ENCODE data around the gene RNF7. TPM values are rescaled to one million over a fixed set of nuclear protein-coding genes. Genes with fewer than 3 reads are reported as not detected.

RNF7 gene
- total RNA-seq, 1 experiment from 2014 or later, result 126 TPM

- Histone ChIP-seq H2BK20ac (ENCODE audit: low read depth, low read length, poor library complexity, severe bottlenecking) (no peak overlapping the region), H3K79me1 (ENCODE audit: insufficient read depth, low read depth, low read length, poor library complexity, severe bottlenecking) (no peaks in the 10 kb centered on the region), H3K79me2 (ENCODE audit: insufficient read depth, low read length) (no peaks in the 10 kb centered on the region), H3T11ph (ENCODE audit: low read length) (no peak overlapping the region), H4K8ac (replicated peaks; ENCODE audit: insufficient read length, low read depth, low read length) (no peak overlapping the region), H3K9ac (ENCODE audit: extremely low read depth, insufficient read length, low read length) (no peak overlapping the region), H2BK120ac (ENCODE audit: low read depth, low read length, poor library complexity, severe bottlenecking) (no peak overlapping the region), H2BK5ac (ENCODE audit: insufficient read length, low read length) (no peak overlapping the region), H4K20me1 (ENCODE audit: control insufficient read depth, insufficient read depth, insufficient read length) (no peaks in the 10 kb centered on the region), H3K14ac (ENCODE audit: insufficient read depth, low read length) (no peak overlapping the region), H3K27ac (ENCODE audit: insufficient read length, low read depth, low read length) (no peak overlapping the region), H3K4ac (ENCODE audit: low read depth, low read length) (no peak overlapping the region), H3K23me2 (ENCODE audit: insufficient read length, low read depth, low read length, poor library complexity, severe bottlenecking) (no peaks in the 10 kb centered on the region), H2AFZ (ENCODE audit: low read length) (no peak overlapping the region), H2AK5ac (ENCODE audit: insufficient read length, low read length) (no peak overlapping the region), H4K5ac (ENCODE audit: insufficient read length, low read depth, low read length) (no peak overlapping the region), H2BK15ac (ENCODE audit: low read depth, low read length) (no peak overlapping the region), H2BK12ac (ENCODE audit: insufficient read length, low read depth, low read length) (no peak overlapping the region), H3K18ac (ENCODE audit: insufficient read length, low read depth, low read length) (no peak overlapping the region), H3K9me3 (ENCODE audit: control insufficient read depth, low read depth, low read length) (no peaks in the 10 kb centered on the region), H3K4me1 (ENCODE audit: insufficient read depth, low read length) (no peaks in the 10 kb centered on the region), H3K23ac (ENCODE audit: insufficient read length, low read depth, low read length) (no peak overlapping the region), H3K27me3 (ENCODE audit: insufficient read depth, low read length) (no peaks in the 10 kb centered on the region), H4K91ac (ENCODE audit: insufficient read length, low read depth, low read length) (no peak overlapping the region), H3K56ac (ENCODE audit: insufficient read length, low read depth, low read length) (no peak overlapping the region), H3K4me2 (ENCODE audit: insufficient read depth, insufficient read length, low read length) (no peak overlapping the region)
- no peak for TF ChIP-seq CTCF (conservative IDR thresholded peaks at IDR 0.05)
- peaks cover 10 to 13% of the 10 kb centered on the region in 2 experiments for H3K4me1 Mint-ChIP-seq
- peaks cover 4% of the 10 kb centered on the region for H3K27me3 Mint-ChIP-seq (ENCODE audit: low read depth)
- WGBS (ENCODE audit: extremely low coverage, insufficient read length, low lambda C conversion rate), result no CpG with 5 or more reads among the region's 2 CpGs
- H3K36me3 Mint-ChIP-seq (ENCODE audit: insufficient read depth in 1 of 3, low read depth in 3 of 3), result no peaks in the 10 kb centered on the region; a peak in 1 of 7 replicates
- H3K4me3 Mint-ChIP-seq, result no peak overlapping the region
- no peak overlapping the region for H3K27ac Mint-ChIP-seq
- no peak for DNase-seq
- H3K9me3 Mint-ChIP-seq, result peaks cover 0 to 4% of the 10 kb centered on the region in 2 experiments; a peak in 2 of 5 replicates
Measured at GRCh38 chr3:141764986-141765385, 26.9 kb downstream of the RNF7 start.
